SU-DHL-6 (cell line): Measurements from ENCODE around the gene METTL21A.

Experiments
- H2AFZ ChIP-seq: fragments of 200-600 bp; sonication (generic); 2 replicates; pipeline ENCODE4 v1.6.1; 2014; ENCODE audit warnings: low read depth, mild to moderate bottlenecking, moderate library complexity, mixed read lengths, antibody characterized with exemption, low read length; ENCODE audit not compliant: severe bottlenecking
- H3F3A ChIP-seq: fragments of 200-600 bp; shearing (Covaris generic); 2 replicates; pipeline ENCODE4 v1.6.0; 2016; ENCODE audit warnings: antibody characterized with exemption, mild to moderate bottlenecking; ENCODE audit not compliant: insufficient read depth
- H3K27ac ChIP-seq: fragments of 200-600 bp; sonication (generic); 2 replicates; pipeline ENCODE4 v1.5.1; 2016; ENCODE audit warnings: low read depth, mild to moderate bottlenecking, low read length, moderate library complexity, mixed read lengths
- H3K27me3 ChIP-seq: fragments of 200-600 bp; sonication (generic), shearing (Covaris generic); 2 replicates; pipeline ENCODE4 v1.6.0; 2014; ENCODE audit warnings: mild to moderate bottlenecking, low read length
- H3K36me3 ChIP-seq: fragments of 200-600 bp; sonication (generic); 2 replicates; pipeline ENCODE4 v1.6.1; 2014; ENCODE audit warnings: mild to moderate bottlenecking, low read length, mixed read lengths
- H3K4me2 ChIP-seq: fragments of 300-600, 200-600 bp; shearing (Covaris generic), sonication (generic); 2 replicates; pipeline ENCODE4 v1.6.0; 2014; ENCODE audit warnings: low read length, low read depth, mild to moderate bottlenecking; ENCODE audit not compliant: poor library complexity, severe bottlenecking
- H3K4me3 ChIP-seq: fragments of 200-600 bp; sonication (generic); 2 replicates; pipeline ENCODE4 v1.5.1; 2014; ENCODE audit warnings: antibody characterized with exemption, low read length, mild to moderate bottlenecking, mixed read lengths; ENCODE audit not compliant: insufficient read depth, poor library complexity, severe bottlenecking
- H3K79me2 ChIP-seq: fragments of 200-600 bp; sonication (generic); 2 replicates; pipeline ENCODE4 v1.6.1; 2014; ENCODE audit warnings: mild to moderate bottlenecking, low read length, moderate library complexity; ENCODE audit not compliant: insufficient read depth
- H3K9ac ChIP-seq: fragments of 200-600 bp; sonication (generic); 2 replicates; pipeline ENCODE4 v1.7.0; 2014; ENCODE audit warnings: mild to moderate bottlenecking, low read length
- H3K9me2 ChIP-seq: fragments of 200-600 bp; sonication (generic); replicated peaks from 2 replicates; pipeline ENCODE4 v1.6.1; 2014; ENCODE audit warnings: low read length; ENCODE audit not compliant: insufficient read depth
- H3K9me3 ChIP-seq: fragments of 200-600 bp; sonication (generic); 2 replicates; pipeline ENCODE4 v1.6.1; 2014; ENCODE audit warnings: low read length, mixed read lengths; ENCODE audit not compliant: insufficient read depth
- H4K20me1 ChIP-seq: fragments of 200-600 bp; sonication (generic); 2 replicates; pipeline ENCODE4 v1.6.1; 2014; ENCODE audit warnings: low read depth, mild to moderate bottlenecking, antibody characterized with exemption, low read length, moderate library complexity, mixed read lengths
- EZH2phosphoT487 ChIP-seq: fragments of 200-600 bp; sonication (generic), shearing (Covaris generic); conservative IDR thresholded peaks from 2 replicates; pipeline ENCODE4 v1.6.1; 2018; ENCODE audit warnings: mild to moderate bottlenecking, antibody characterized with exemption, low read length, moderate library complexity, mixed read lengths
- TF ChIP-seq, protein P1 (sequence below): fragments of 200-600 bp; sonication (generic); IDR thresholded peaks from one replicate; pipeline ENCODE4 v1.5.1; 2017; ENCODE audit warnings: antibody characterized with exemption, mild to moderate bottlenecking, low read length, moderate library complexity; ENCODE audit not compliant: insufficient read depth, poor library complexity, severe bottlenecking

METTL21A gene

DNA sequence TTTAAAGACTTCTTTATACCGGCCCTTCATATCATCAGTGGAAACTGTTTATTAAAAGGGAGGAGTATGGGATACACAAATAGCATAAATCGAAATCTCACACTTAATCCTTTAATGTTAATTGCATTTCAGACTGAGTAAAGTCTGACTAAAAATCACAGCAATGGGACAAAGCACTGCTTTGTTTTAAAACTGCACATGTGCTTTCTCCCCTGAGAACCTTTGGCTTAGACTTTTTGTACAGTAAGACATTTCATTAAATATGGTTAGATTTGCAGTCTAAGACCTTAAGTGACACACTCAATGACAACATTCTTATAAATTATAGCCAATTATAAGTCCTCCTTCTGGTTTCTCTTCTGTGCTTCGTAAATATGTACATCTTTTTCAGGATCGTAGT, 12.5 kb downstream of the METTL21A start:
- Histone ChIP-seq H3K4me3 (no peak overlapping the region), H3F3A (no peaks in the 10 kb centered on the region), H3K9me3 (no peaks in the 10 kb centered on the region), H3K79me2 (peaks cover 15% of the 10 kb centered on the region; the same call in 1 of the 2 replicates), H3K36me3 (peaks cover 21% of the 10 kb centered on the region), H3K27ac (no peak overlapping the region), H3K4me2 (no peak overlapping the region), H2AFZ (no peak overlapping the region), H3K9me2 (no peaks in the 10 kb centered on the region), H3K27me3 (no peaks in the 10 kb centered on the region), H4K20me1 (no peaks in the 10 kb centered on the region), H3K9ac (no peak overlapping the region)
- TF ChIP-seq, protein P1, sequence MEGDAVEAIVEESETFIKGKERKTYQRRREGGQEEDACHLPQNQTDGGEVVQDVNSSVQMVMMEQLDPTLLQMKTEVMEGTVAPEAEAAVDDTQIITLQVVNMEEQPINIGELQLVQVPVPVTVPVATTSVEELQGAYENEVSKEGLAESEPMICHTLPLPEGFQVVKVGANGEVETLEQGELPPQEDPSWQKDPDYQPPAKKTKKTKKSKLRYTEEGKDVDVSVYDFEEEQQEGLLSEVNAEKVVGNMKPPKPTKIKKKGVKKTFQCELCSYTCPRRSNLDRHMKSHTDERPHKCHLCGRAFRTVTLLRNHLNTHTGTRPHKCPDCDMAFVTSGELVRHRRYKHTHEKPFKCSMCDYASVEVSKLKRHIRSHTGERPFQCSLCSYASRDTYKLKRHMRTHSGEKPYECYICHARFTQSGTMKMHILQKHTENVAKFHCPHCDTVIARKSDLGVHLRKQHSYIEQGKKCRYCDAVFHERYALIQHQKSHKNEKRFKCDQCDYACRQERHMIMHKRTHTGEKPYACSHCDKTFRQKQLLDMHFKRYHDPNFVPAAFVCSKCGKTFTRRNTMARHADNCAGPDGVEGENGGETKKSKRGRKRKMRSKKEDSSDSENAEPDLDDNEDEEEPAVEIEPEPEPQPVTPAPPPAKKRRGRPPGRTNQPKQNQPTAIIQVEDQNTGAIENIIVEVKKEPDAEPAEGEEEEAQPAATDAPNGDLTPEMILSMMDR = no peak
- TF ChIP-seq EZH2phosphoT487 = no peak

DNA sequence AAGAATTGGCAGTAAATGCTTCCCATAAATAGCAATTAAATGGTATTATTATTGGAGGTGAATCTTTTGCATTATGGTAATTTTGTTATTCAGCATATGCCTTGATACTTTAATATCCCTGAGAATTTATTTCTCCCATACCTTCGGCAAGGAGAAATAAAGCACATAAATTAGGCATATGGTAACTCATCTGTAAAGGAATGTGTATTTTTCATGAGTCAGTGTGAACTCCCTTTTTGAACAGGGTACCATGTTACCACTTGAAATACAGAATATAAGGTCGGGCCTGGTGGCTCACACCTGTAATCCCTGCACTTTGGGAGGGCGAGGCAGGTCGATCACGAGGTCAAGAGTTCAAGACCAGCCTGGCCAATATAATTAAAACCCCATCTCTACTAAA, 18.4 kb downstream of the METTL21A start:
- Histone ChIP-seq H4K20me1 (no peaks in the 10 kb centered on the region), H3K9ac (no peak overlapping the region), H3K4me3 (no peak overlapping the region), H3K27me3 (no peaks in the 10 kb centered on the region), H3K9me3 (no peaks in the 10 kb centered on the region), H3K4me2 (no peak overlapping the region), H3K79me2 (no peaks in the 10 kb centered on the region), H3K36me3 (0 out of 2 replicates have a peak, but pooled peaks cover 10% of the 10 kb centered on the region), H3K27ac (no peak overlapping the region), H2AFZ (no peak overlapping the region), H3F3A (peaks cover 14% of the 10 kb centered on the region; the same call in 1 of the 2 replicates), H3K9me2 (no peaks in the 10 kb centered on the region)
- no peak for TF ChIP-seq EZH2phosphoT487
- TF ChIP-seq, protein P1 = no peak

DNA sequence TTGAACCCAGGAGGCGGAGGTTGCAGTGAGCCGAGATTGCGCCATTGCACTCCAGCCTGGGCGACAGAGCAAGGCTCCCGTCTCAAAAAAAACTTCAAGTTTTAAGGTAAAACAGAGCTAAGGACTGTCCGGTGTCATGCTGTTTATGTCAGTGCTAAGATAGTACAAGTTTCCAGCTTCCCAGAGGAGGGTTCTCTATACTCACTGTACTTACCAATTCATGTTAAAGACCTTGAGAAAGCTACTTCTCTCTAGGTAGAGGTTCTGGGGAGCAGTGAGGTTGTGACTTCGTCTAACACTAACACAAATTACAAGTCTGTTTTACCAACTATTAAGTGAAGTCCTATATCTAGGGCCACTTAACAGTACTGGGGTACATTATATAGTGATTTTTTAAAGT, 18.8 kb downstream of the METTL21A start:
- H4K20me1 ChIP-seq = no peaks in the 10 kb centered on the region
- H3K4me3 ChIP-seq = no peak overlapping the region
- H3K79me2 ChIP-seq = no peaks in the 10 kb centered on the region
- no peaks in the 10 kb centered on the region for H3K9me3 ChIP-seq
- 0 out of 2 replicates have a peak, but pooled peaks cover 10% of the 10 kb centered on the region for H3K36me3 ChIP-seq
- peaks cover 17% of the 10 kb centered on the region; the same call in 1 of the 2 replicates for H3F3A ChIP-seq
- TF ChIP-seq, protein P1 = no peak
- no peak for TF ChIP-seq EZH2phosphoT487
- H2AFZ ChIP-seq = no peak overlapping the region
- no peaks in the 10 kb centered on the region for H3K9me2 ChIP-seq
- no peak overlapping the region for H3K4me2 ChIP-seq
- no peak overlapping the region for H3K27ac ChIP-seq
- H3K9ac ChIP-seq = no peak overlapping the region
- no peaks in the 10 kb centered on the region for H3K27me3 ChIP-seq
